DND-41 (cell line): Measurements from ENCODE around the gene NAXD.

ENCODE experiments used
- ATAC-seq: fragments of 200-7000 bp; cut with Tn5 transposase; 3 replicates; pipeline ENCODE4 v1.9.1; 2021; ENCODE audit warnings: low read depth; ENCODE audit not compliant: insufficient read depth
- DNase-seq: peaks from one replicate; pipeline ENCODE4 v3.0.0-alpha.2; 2020
- H2AFZ ChIP-seq: 2 replicates; pipeline ENCODE4 v1.6.0; 2012; ENCODE audit warnings: low read depth, low read length
- H3K27ac ChIP-seq: 2 replicates; pipeline ENCODE4 v1.5.1; 2012; ENCODE audit warnings: low read length, inconsistent platforms
- H3K27me3 ChIP-seq: fragments of 200-600 bp; sonication (generic); 2 replicates; pipeline ENCODE4 v1.6.0; 2012; ENCODE audit warnings: low read length, mild to moderate bottlenecking, inconsistent platforms; ENCODE audit not compliant: insufficient read depth, poor library complexity
- H3K36me3 ChIP-seq: 2 replicates; pipeline ENCODE4 v1.5.1; 2012; ENCODE audit warnings: low read length, inconsistent platforms; ENCODE audit not compliant: insufficient read depth
- H3K4me1 ChIP-seq: 2 replicates; pipeline ENCODE4 v1.5.1; 2012; ENCODE audit warnings: mild to moderate bottlenecking, low read length; ENCODE audit not compliant: insufficient read depth
- H3K4me2 ChIP-seq: 2 replicates; pipeline ENCODE4 v1.6.0; 2012; ENCODE audit warnings: mild to moderate bottlenecking, moderate library complexity, low read length, inconsistent platforms; ENCODE audit not compliant: insufficient read depth
- H3K4me3 ChIP-seq, 2 experiments: fragments of 200-600 bp in 1 of 2; shearing (Covaris generic) in 1 of 2; 2 replicates each; pipeline ENCODE4 v1.5.1; 2012 to 2016; ENCODE audit warnings: inconsistent platforms in 2 of 2, low read length in 2 of 2, mild to moderate bottlenecking in 2 of 2, low read depth in 1 of 2, moderate library complexity in 1 of 2
- H3K79me2 ChIP-seq: 2 replicates; pipeline ENCODE4 v1.6.0; 2012; ENCODE audit warnings: low read length, inconsistent platforms; ENCODE audit not compliant: insufficient read depth
- H3K9ac ChIP-seq: 2 replicates; pipeline ENCODE4 v1.6.0; 2012; ENCODE audit warnings: low read depth, mild to moderate bottlenecking, inconsistent platforms, low read length, moderate library complexity
- H3K9me3 ChIP-seq: 2 replicates; pipeline ENCODE4 v1.5.1; 2012; ENCODE audit warnings: low read length, moderate library complexity, mild to moderate bottlenecking, inconsistent platforms; ENCODE audit not compliant: insufficient read depth, severe bottlenecking
- H4K20me1 ChIP-seq: 2 replicates; pipeline ENCODE4 v1.6.0; 2012; ENCODE audit warnings: low read length; ENCODE audit not compliant: insufficient read depth
- CTCF ChIP-seq: IDR thresholded peaks from 2 replicates; pipeline ENCODE4 v1.5.1; 2012; ENCODE audit warnings: borderline replicate concordance, low read length, moderate library complexity, mild to moderate bottlenecking; ENCODE audit not compliant: poor library complexity, severe bottlenecking; ENCODE audit errors: extremely low read depth
- EZH2 ChIP-seq: IDR thresholded peaks from 3 replicates; pipeline ENCODE4 v1.6.1; 2012; ENCODE audit warnings: borderline replicate concordance, low read depth, mild to moderate bottlenecking, moderate library complexity, low read length, inconsistent platforms; ENCODE audit not compliant: severe bottlenecking

The NAXD gene

GRCh38 chr13:110645750-110646149 is 30.4 kb downstream of the NAXD start:
- ATAC-seq: no peak
- DNase-seq: no peak
- no peaks in the 10 kb centered on the region for H3K4me1 ChIP-seq
- H3K9ac ChIP-seq: no peak overlapping the region
- H4K20me1 ChIP-seq: peaks cover 25% of the 10 kb centered on the region
- no peak overlapping the region for H2AFZ ChIP-seq
- no peak overlapping the region for H3K4me3 ChIP-seq
- no peaks in the 10 kb centered on the region for H3K9me3 ChIP-seq
- no peaks in the 10 kb centered on the region for H3K79me2 ChIP-seq
- no peaks in the 10 kb centered on the region for H3K27me3 ChIP-seq
- H3K36me3 ChIP-seq: peaks cover 81% of the 10 kb centered on the region
- TF ChIP-seq CTCF (no peak), EZH2 (no peak)
- H3K27ac ChIP-seq: no peak overlapping the region
- no peak overlapping the region for H3K4me2 ChIP-seq

GRCh38 chr13:110646442-110647364 is 31.4 kb downstream of the NAXD start:
- Histone ChIP-seq H3K27me3 (no peaks in the 10 kb centered on the region), H3K9me3 (no peaks in the 10 kb centered on the region), H4K20me1 (peaks cover 22% of the 10 kb centered on the region), H3K4me3 (no peak overlapping the region), H2AFZ (no peak overlapping the region), H3K79me2 (no peaks in the 10 kb centered on the region), H3K4me1 (no peaks in the 10 kb centered on the region), H3K9ac (no peak overlapping the region), H3K27ac (no peak overlapping the region), H3K4me2 (no peak overlapping the region), H3K36me3 (peaks cover 81% of the 10 kb centered on the region)
- TF ChIP-seq CTCF (no peak), EZH2 (no peak)
- ATAC-seq (no peak), DNase-seq (no peak)

- Histone ChIP-seq H3K9ac (no peak overlapping the region), H3K4me1 (no peaks in the 10 kb centered on the region), H4K20me1 (peaks cover 28% of the 10 kb centered on the region), H3K79me2 (no peaks in the 10 kb centered on the region; the same call in 1 of the 2 replicates), H2AFZ (no peak overlapping the region), H3K4me3 (no peak overlapping the region), H3K27me3 (no peaks in the 10 kb centered on the region), H3K36me3 (peaks cover 82% of the 10 kb centered on the region), H3K4me2 (no peak overlapping the region), H3K27ac (no peak overlapping the region), H3K9me3 (no peaks in the 10 kb centered on the region)
- ATAC-seq (no peak), DNase-seq (no peak)
- TF ChIP-seq CTCF (no peak), EZH2 (no peak)
These were observed 32.0 kb downstream of the NAXD start for GRCh38 chr13:110647365-110647737.
